HEK293T (cell line): Measurements from ENCODE around the gene EYA4.

Experiments used
- CTCF ChIA-PET: fragments of 350-600 bp; formaldehyde crosslinking; extraction: SDS; loops from one replicate; lab custom pipeline; 2021; ENCODE audit warnings: antibody characterized with exemption, inconsistent platforms; lab: Yijun Ruan, JAX
- POLR2A ChIA-PET: fragments of 350-600 bp; formaldehyde crosslinking; extraction: SDS; loops from one replicate; lab custom pipeline; 2020; ENCODE audit warnings: antibody characterized with exemption, inconsistent platforms; lab: Yijun Ruan, JAX
- DNase-seq: peaks from one replicate; pipeline ENCODE4 v3.0.0; 2012; ENCODE audit warnings: mixed read lengths; ENCODE audit errors: extremely low spot score
- ARNT ChIP-seq: fragments of 450-650 bp; IDR thresholded peaks from 2 replicates; pipeline ENCODE4 v1.6.1; 2017; ENCODE audit warnings: mild to moderate bottlenecking
- BHLHE40 ChIP-seq: fragments of 450-650 bp; IDR thresholded peaks from 2 replicates; pipeline ENCODE4 v1.6.1; 2016; ENCODE audit warnings: mild to moderate bottlenecking, moderate library complexity, borderline replicate concordance
- CTBP1 ChIP-seq: fragments of 450-650 bp; IDR thresholded peaks from 2 replicates; pipeline ENCODE4 v1.6.1; 2016; ENCODE audit warnings: borderline replicate concordance
- ELF4 ChIP-seq: fragments of 450-650 bp; IDR thresholded peaks from 2 replicates; pipeline ENCODE4 v1.6.1; 2017; ENCODE audit warnings: antibody characterized with exemption
- FOXA1 ChIP-seq: fragments of 450-650 bp; IDR thresholded peaks from 2 replicates; pipeline ENCODE4 v1.6.1; 2016; ENCODE audit warnings: mild to moderate bottlenecking
- FOXK2 ChIP-seq: fragments of 450-650 bp; IDR thresholded peaks from 2 replicates; pipeline ENCODE4 v1.6.1; 2016; ENCODE audit warnings: mild to moderate bottlenecking
- FOXM1 ChIP-seq: fragments of 450-650 bp; IDR thresholded peaks from 2 replicates; pipeline ENCODE4 v1.6.1; 2017; ENCODE audit warnings: mild to moderate bottlenecking, borderline replicate concordance
- HDGF ChIP-seq: fragments of 450-650 bp; IDR thresholded peaks from 2 replicates; pipeline ENCODE4 v1.6.1; 2017; ENCODE audit warnings: antibody characterized with exemption, borderline replicate concordance
- L3MBTL2 ChIP-seq: fragments of 450-650 bp; conservative IDR thresholded peaks from 2 replicates; pipeline ENCODE4 v1.6.1; 2016; ENCODE audit warnings: mild to moderate bottlenecking
- LEF1 ChIP-seq: fragments of 450-650 bp; IDR thresholded peaks from 2 replicates; pipeline ENCODE4 v1.6.1; 2017; ENCODE audit warnings: mild to moderate bottlenecking, borderline replicate concordance
- NFRKB ChIP-seq: fragments of 450-650 bp; IDR thresholded peaks from 2 replicates; pipeline ENCODE4 v1.6.1; 2016; ENCODE audit warnings: mild to moderate bottlenecking, moderate library complexity
- PKNOX1 ChIP-seq: fragments of 450-650 bp; IDR thresholded peaks from 2 replicates; pipeline ENCODE4 v1.6.1; 2016
- SP1 ChIP-seq: fragments of 450-650 bp; IDR thresholded peaks from 2 replicates; pipeline ENCODE4 v1.6.1; 2017
- SUZ12 ChIP-seq: fragments of 450-650 bp; IDR thresholded peaks from 2 replicates; pipeline ENCODE4 v1.6.1; 2016; ENCODE audit warnings: mild to moderate bottlenecking
- TARDBP ChIP-seq: fragments of 450-650 bp; IDR thresholded peaks from 2 replicates; pipeline ENCODE4 v1.6.1; 2016
- ZNF384 ChIP-seq: fragments of 450-650 bp; IDR thresholded peaks from 2 replicates; pipeline ENCODE4 v1.6.1; 2016

Gene EYA4

GRCh38 chr6:133242637-133243585 lies 1.8 kb downstream of the EYA4 start:
- POLR2A ChIA-PET = no interaction called here
- peak; percentile 86 for TF ChIP-seq PKNOX1
- no peak for TF ChIP-seq NFRKB
- no peak for TF ChIP-seq FOXA1
- TF ChIP-seq ZNF384 = no peak
- TF ChIP-seq L3MBTL2 = peak; percentile 86
- no peak for TF ChIP-seq SUZ12
- peak; percentile 30 for DNase-seq
- CTCF ChIA-PET = no interaction called here

- no peak for DNase-seq
- ChIA-PET CTCF (no interaction called here), POLR2A (no interaction called here)
- no peak for TF ChIP-seq NFRKB
- TF ChIP-seq FOXA1 = no peak
- no peak for TF ChIP-seq HDGF
- TF ChIP-seq CTBP1 = no peak
- no peak for TF ChIP-seq PKNOX1
- no peak for TF ChIP-seq FOXM1
- TF ChIP-seq SUZ12 = no peak
- no peak for TF ChIP-seq SP1
- TF ChIP-seq ELF4 = no peak
- no peak for TF ChIP-seq TARDBP
- TF ChIP-seq ZNF384 = no peak
- TF ChIP-seq ARNT = no peak
- TF ChIP-seq FOXK2 = no peak
- no peak for TF ChIP-seq L3MBTL2
- no peak for TF ChIP-seq LEF1
- TF ChIP-seq BHLHE40 = no peak
Measured at GRCh38 chr6:133243723-133244305, 2.7 kb downstream of the EYA4 start.

- ChIA-PET POLR2A (no interaction called here), CTCF (interaction anchor here (0.6 kb wide), 1 partner anchor 420 kb away, joined by 3 read pairs; no protein-coding TSS in a partner anchor)
- DNase-seq = no peak
- TF ChIP-seq PKNOX1 = peak; percentile 69
- no peak for TF ChIP-seq NFRKB
Measured at GRCh38 chr6:133244519-133244918, 3.4 kb downstream of the EYA4 start.

- DNase-seq = no peak
- CTCF ChIA-PET = interaction anchor here (0.6 kb wide), 1 partner anchor 420 kb away, joined by 3 read pairs; no protein-coding TSS in a partner anchor
- TF ChIP-seq FOXA1 = no peak
- POLR2A ChIA-PET = no interaction called here
Measured at GRCh38 chr6:133245007-133245406, 3.9 kb downstream of the EYA4 start.

GRCh38 chr6:133245422-133245903 lies 4.3 kb downstream of the EYA4 start:
- CTCF ChIA-PET = interaction anchor here (0.6 kb wide), 1 partner anchor 421 kb away, joined by 3 read pairs; no protein-coding TSS in a partner anchor
- POLR2A ChIA-PET = no interaction called here

GRCh38 chr6:133247581-133247980 lies 6.4 kb downstream of the EYA4 start:
- ChIA-PET POLR2A (no interaction called here), CTCF (no interaction called here)
- TF ChIP-seq BHLHE40 = no peak
- DNase-seq = no peak

More at GRCh38 chr6:133245422-133245903, 4.3 kb downstream of the EYA4 start:
- TF ChIP-seq PKNOX1 = peak; percentile 78
- no peak for TF ChIP-seq L3MBTL2
- no peak for DNase-seq
